Mesenchymal stem cell (in vitro differentiated cells and primary cell): ENCODE results near the gene MRO.

ENCODE experiments used
- DNase-seq: peaks from one replicate; pipeline ENCODE4 v3.0.0-alpha.2; 2013
- H2AFZ ChIP-seq: one replicate; pipeline ENCODE4 v1.6.1; 2013; ENCODE audit warnings: low read depth, mild to moderate bottlenecking, control low read depth, inconsistent platforms, low read length, moderate library complexity
- H2AK5ac ChIP-seq: 2 replicates; pipeline ENCODE4 v1.6.1; 2013; ENCODE audit warnings: low read length, moderate library complexity, mild to moderate bottlenecking, inconsistent platforms; ENCODE audit not compliant: severe bottlenecking
- H2BK120ac ChIP-seq: one replicate; pipeline ENCODE4 v1.6.1; 2013; ENCODE audit warnings: low read depth, mild to moderate bottlenecking, inconsistent platforms, low read length, moderate library complexity
- H2BK12ac ChIP-seq, 2 experiments: one replicate each; pipeline ENCODE4 v1.6.1; 2013; ENCODE audit warnings: inconsistent platforms in 2 of 2, low read length in 2 of 2, mild to moderate bottlenecking in 2 of 2, moderate library complexity in 2 of 2, control low read depth in 1 of 2
- H2BK15ac ChIP-seq: one replicate; pipeline ENCODE4 v1.6.1; 2013; ENCODE audit warnings: mild to moderate bottlenecking, low read depth, inconsistent platforms; ENCODE audit not compliant: poor library complexity, severe bottlenecking
- H2BK5ac ChIP-seq: 2 replicates; pipeline ENCODE4 v1.6.1; 2013; ENCODE audit warnings: low read depth, mild to moderate bottlenecking, low read length, control low read depth, inconsistent platforms; ENCODE audit not compliant: poor library complexity, severe bottlenecking
- H3K14ac ChIP-seq, 2 experiments: one replicate each; pipeline ENCODE4 v1.6.1; 2013; ENCODE audit warnings: inconsistent platforms in 2 of 2, low read length in 2 of 2, control low read depth in 1 of 2, mild to moderate bottlenecking in 1 of 2, moderate library complexity in 1 of 2
- H3K18ac ChIP-seq, 2 experiments: one replicate each; pipeline ENCODE4 v1.6.1; 2013; ENCODE audit warnings: inconsistent platforms in 2 of 2, low read length in 2 of 2, control low read depth in 1 of 2, low read depth in 1 of 2, mild to moderate bottlenecking in 1 of 2
- H3K23ac ChIP-seq, 2 experiments: one replicate each; pipeline ENCODE4 v1.6.1; 2013; ENCODE audit warnings: inconsistent platforms in 2 of 2, low read length in 2 of 2, mild to moderate bottlenecking in 2 of 2, moderate library complexity in 2 of 2, control low read depth in 1 of 2
- H3K27ac ChIP-seq: 2 replicates; pipeline ENCODE4 v1.5.1; 2013; ENCODE audit warnings: mild to moderate bottlenecking, moderate library complexity, low read length, control low read depth, inconsistent platforms; ENCODE audit not compliant: poor library complexity, severe bottlenecking
- H3K27me3 ChIP-seq, 2 experiments: 2 replicates each; pipeline versions ENCODE4 v1.6.1 to v1.7.0; 2013; ENCODE audit warnings: low read length in 2 of 2, mild to moderate bottlenecking in 2 of 2, moderate library complexity in 2 of 2, control low read depth in 1 of 2, inconsistent platforms in 1 of 2; ENCODE audit not compliant: control insufficient read depth in 1 of 2, insufficient read depth in 1 of 2
- H3K36me3 ChIP-seq, 2 experiments: 2 replicates each; pipeline versions ENCODE4 v1.6.1 to v1.7.0; 2013; ENCODE audit warnings: low read length in 2 of 2, control low read depth in 1 of 2, inconsistent platforms in 1 of 2, low read depth in 1 of 2, mild to moderate bottlenecking in 1 of 2; ENCODE audit not compliant: insufficient read depth in 2 of 2, control insufficient read depth in 1 of 2
- H3K4ac ChIP-seq, 2 experiments: one replicate each; pipeline ENCODE4 v1.6.1; 2013; ENCODE audit warnings: inconsistent platforms in 2 of 2, low read length in 2 of 2, mild to moderate bottlenecking in 2 of 2, moderate library complexity in 2 of 2, control low read depth in 1 of 2, low read depth in 1 of 2
- H3K4me1 ChIP-seq: 2 replicates; pipeline ENCODE4 v1.6.1; 2013; ENCODE audit warnings: low read depth, low read length, control low read depth; ENCODE audit not compliant: control insufficient read depth, insufficient read depth
- H3K4me2 ChIP-seq: 2 replicates; pipeline ENCODE4 v1.6.1; 2013; ENCODE audit warnings: low read length, mild to moderate bottlenecking, inconsistent platforms; ENCODE audit not compliant: poor library complexity, severe bottlenecking
- H3K4me3 ChIP-seq, 2 experiments: 2 replicates each; pipeline versions ENCODE4 v1.5.1 to v1.7.0; 2013; ENCODE audit warnings: low read length in 2 of 2, mild to moderate bottlenecking in 2 of 2, control low read depth in 1 of 2, low read depth in 1 of 2; ENCODE audit not compliant: insufficient read depth in 1 of 2
- H3K79me1 ChIP-seq: replicated peaks from 2 replicates; pipeline ENCODE4 v1.6.1; 2013; ENCODE audit warnings: mild to moderate bottlenecking, control low read depth, low read length, inconsistent platforms; ENCODE audit not compliant: poor library complexity, severe bottlenecking
- H3K9ac ChIP-seq: 2 replicates; pipeline ENCODE4 v1.7.0; 2013; ENCODE audit warnings: mild to moderate bottlenecking, low read length, moderate library complexity
- H3K9me3 ChIP-seq: 2 replicates; pipeline ENCODE4 v1.7.0; 2013; ENCODE audit warnings: mild to moderate bottlenecking, low read length; ENCODE audit not compliant: control insufficient read depth
- H4K8ac ChIP-seq: one replicate; pipeline ENCODE4 v1.6.1; 2013; ENCODE audit warnings: inconsistent platforms, mild to moderate bottlenecking, low read length, moderate library complexity
- H4K91ac ChIP-seq: one replicate; pipeline ENCODE4 v1.6.1; 2013; ENCODE audit warnings: mild to moderate bottlenecking, low read length, inconsistent platforms
- WGBS: methylation state at CpG from one replicate; pipeline ENCODE4 v1.1.7; 2013; ENCODE audit warnings: mixed read lengths; 5-methylcytosine and 5-hydroxymethylcytosine counted together

MRO gene

GRCh38 chr18:50844960-50845359 is 25.1 kb upstream of the MRO start:
- Histone ChIP-seq H3K4me2 (no peak overlapping the region), H2AK5ac (no peak overlapping the region), H3K23ac (no peak overlapping the region), H3K36me3 (no peaks in the 10 kb centered on the region), H3K27ac (no peak overlapping the region), H3K9me3 (no peaks in the 10 kb centered on the region), H3K14ac (no peak overlapping the region), H4K8ac (no peak overlapping the region), H3K79me1 (no peaks in the 10 kb centered on the region), H2BK15ac (no peak overlapping the region), H3K4ac (no peak overlapping the region), H3K4me3 (no peak overlapping the region), H4K91ac (no peak overlapping the region), H3K9ac (no peak overlapping the region), H2BK12ac (no peak overlapping the region), H3K18ac (no peak overlapping the region), H2BK120ac (no peak overlapping the region), H2BK5ac (no peak overlapping the region), H3K4me1 (no peaks in the 10 kb centered on the region), H3K27me3 (peaks cover 6 to 7% of the 10 kb centered on the region in 2 experiments), H2AFZ (no peak overlapping the region)
- no peak for DNase-seq
- WGBS: 90% methylated on average over 2 of the region's 3 CpGs

- H3K14ac ChIP-seq: no peak overlapping the region
- H3K27me3 ChIP-seq: peaks cover 5 to 6% of the 10 kb centered on the region in 2 experiments
- no peak for DNase-seq
- no peak overlapping the region for H2BK120ac ChIP-seq
- H2BK5ac ChIP-seq: no peak overlapping the region
- H2BK15ac ChIP-seq: no peak overlapping the region
- WGBS: 97% methylated on average over 5 of the region's 6 CpGs
- no peak overlapping the region for H2AK5ac ChIP-seq
- no peak overlapping the region for H3K27ac ChIP-seq
- no peak overlapping the region for H2BK12ac ChIP-seq
- no peak overlapping the region for H4K91ac ChIP-seq
- H2AFZ ChIP-seq: no peak overlapping the region
- H3K9ac ChIP-seq: no peak overlapping the region
- H3K18ac ChIP-seq: no peak overlapping the region
- H4K8ac ChIP-seq: no peak overlapping the region
- no peaks in the 10 kb centered on the region for H3K9me3 ChIP-seq
- H3K4me2 ChIP-seq: no peak overlapping the region
- H3K36me3 ChIP-seq: no peaks in the 10 kb centered on the region
- H3K4me3 ChIP-seq: no peak overlapping the region
- H3K4me1 ChIP-seq: no peaks in the 10 kb centered on the region
- no peaks in the 10 kb centered on the region for H3K79me1 ChIP-seq
- no peak overlapping the region for H3K4ac ChIP-seq
- H3K23ac ChIP-seq: no peak overlapping the region
Measured at GRCh38 chr18:50844554-50844953, 24.7 kb upstream of the MRO start.

GRCh38 chr18:50842846-50843245 is 23.0 kb upstream of the MRO start:
- Histone ChIP-seq H2AK5ac (no peak overlapping the region), H3K36me3 (no peaks in the 10 kb centered on the region), H3K27ac (no peak overlapping the region), H4K91ac (no peak overlapping the region), H3K79me1 (no peaks in the 10 kb centered on the region), H3K27me3 (peaks cover 6 to 7% of the 10 kb centered on the region in 2 experiments), H4K8ac (no peak overlapping the region), H3K18ac (no peak overlapping the region), H3K4me3 (no peak overlapping the region), H3K4me1 (no peaks in the 10 kb centered on the region), H3K14ac (no peak overlapping the region), H2BK5ac (no peak overlapping the region), H3K9me3 (no peaks in the 10 kb centered on the region), H3K4ac (no peak overlapping the region), H2BK15ac (no peak overlapping the region), H2BK12ac (no peak overlapping the region), H2AFZ (no peak overlapping the region), H3K23ac (no peak overlapping the region), H2BK120ac (no peak overlapping the region), H3K4me2 (no peak overlapping the region), H3K9ac (no peak overlapping the region)
- DNase-seq: no peak
- WGBS: 0% methylated on average over 1 of the region's 1 CpG

GRCh38 chr18:50839996-50840395 is 20.2 kb upstream of the MRO start:
- Histone ChIP-seq H2BK120ac (no peak overlapping the region), H3K27ac (no peak overlapping the region), H3K79me1 (no peaks in the 10 kb centered on the region), H3K4me3 (no peak overlapping the region), H3K9me3 (no peaks in the 10 kb centered on the region), H4K91ac (no peak overlapping the region), H3K4me1 (peaks cover 1% of the 10 kb centered on the region), H4K8ac (no peak overlapping the region), H3K36me3 (no peaks in the 10 kb centered on the region), H3K4ac (no peak overlapping the region), H3K14ac (no peak overlapping the region), H3K18ac (no peak overlapping the region), H3K23ac (no peak overlapping the region), H3K27me3 (peaks cover 6 to 7% of the 10 kb centered on the region in 2 experiments), H2BK15ac (no peak overlapping the region), H2AFZ (no peak overlapping the region), H3K4me2 (no peak overlapping the region), H2BK5ac (no peak overlapping the region), H2BK12ac (no peak overlapping the region), H3K9ac (no peak overlapping the region), H2AK5ac (no peak overlapping the region)
- DNase-seq: no peak
- 62% methylated on average over 3 of the region's 3 CpGs for WGBS
